SU-DHL-6 (cell line): ENCODE data around the gene NEDD4.

Experiments used
- EZH2phosphoT487 ChIP-seq: fragments of 200-600 bp; sonication (generic), shearing (Covaris generic); conservative IDR thresholded peaks from 2 replicates; pipeline ENCODE4 v1.6.1; 2018; ENCODE audit warnings: mild to moderate bottlenecking, antibody characterized with exemption, low read length, moderate library complexity, mixed read lengths
- TF ChIP-seq, protein P1 (sequence below): fragments of 200-600 bp; sonication (generic); IDR thresholded peaks from one replicate; pipeline ENCODE4 v1.5.1; 2017; ENCODE audit warnings: antibody characterized with exemption, mild to moderate bottlenecking, low read length, moderate library complexity; ENCODE audit not compliant: insufficient read depth, poor library complexity, severe bottlenecking

DNA sequence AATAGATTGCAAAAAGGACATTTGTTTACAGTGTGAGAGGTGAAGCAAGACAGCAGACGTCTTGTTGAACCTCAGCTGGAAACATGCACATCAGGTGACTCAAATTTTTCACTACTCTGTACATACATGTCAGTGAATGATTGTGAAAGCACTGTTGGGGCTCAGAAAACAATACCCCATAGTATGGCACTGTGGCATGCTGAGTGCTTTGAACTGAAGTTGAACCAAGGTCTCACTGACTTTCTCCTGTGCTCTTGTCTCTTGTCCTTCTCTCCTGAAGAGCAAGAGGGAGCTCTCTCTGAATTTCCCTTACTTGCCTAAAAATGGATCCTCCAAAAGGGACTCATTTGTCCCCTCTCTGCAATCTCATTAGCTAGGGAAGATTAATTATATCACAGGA lies 24.5 kb upstream of the NEDD4 start:
- TF ChIP-seq, protein P1, sequence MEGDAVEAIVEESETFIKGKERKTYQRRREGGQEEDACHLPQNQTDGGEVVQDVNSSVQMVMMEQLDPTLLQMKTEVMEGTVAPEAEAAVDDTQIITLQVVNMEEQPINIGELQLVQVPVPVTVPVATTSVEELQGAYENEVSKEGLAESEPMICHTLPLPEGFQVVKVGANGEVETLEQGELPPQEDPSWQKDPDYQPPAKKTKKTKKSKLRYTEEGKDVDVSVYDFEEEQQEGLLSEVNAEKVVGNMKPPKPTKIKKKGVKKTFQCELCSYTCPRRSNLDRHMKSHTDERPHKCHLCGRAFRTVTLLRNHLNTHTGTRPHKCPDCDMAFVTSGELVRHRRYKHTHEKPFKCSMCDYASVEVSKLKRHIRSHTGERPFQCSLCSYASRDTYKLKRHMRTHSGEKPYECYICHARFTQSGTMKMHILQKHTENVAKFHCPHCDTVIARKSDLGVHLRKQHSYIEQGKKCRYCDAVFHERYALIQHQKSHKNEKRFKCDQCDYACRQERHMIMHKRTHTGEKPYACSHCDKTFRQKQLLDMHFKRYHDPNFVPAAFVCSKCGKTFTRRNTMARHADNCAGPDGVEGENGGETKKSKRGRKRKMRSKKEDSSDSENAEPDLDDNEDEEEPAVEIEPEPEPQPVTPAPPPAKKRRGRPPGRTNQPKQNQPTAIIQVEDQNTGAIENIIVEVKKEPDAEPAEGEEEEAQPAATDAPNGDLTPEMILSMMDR: no peak
- TF ChIP-seq EZH2phosphoT487: no peak
